GM21447 (cell line): Measurements from ENCODE around the gene DYNLT3.

ENCODE experiments used
- ATAC-seq: cut with Tn5 transposase; IDR thresholded peaks from one replicate; pipeline ENCODE4 v1.9.1; 2021; ENCODE audit not compliant: unreplicated experiment

Gene DYNLT3

GRCh38 chrX:37846141-37846540 lies 1.2 kb downstream of the DYNLT3 start:
- ATAC-seq, result no peak

- ATAC-seq, result no peak
These were observed 2.7 kb downstream of the DYNLT3 start for GRCh38 chrX:37844622-37845021.

DNA sequence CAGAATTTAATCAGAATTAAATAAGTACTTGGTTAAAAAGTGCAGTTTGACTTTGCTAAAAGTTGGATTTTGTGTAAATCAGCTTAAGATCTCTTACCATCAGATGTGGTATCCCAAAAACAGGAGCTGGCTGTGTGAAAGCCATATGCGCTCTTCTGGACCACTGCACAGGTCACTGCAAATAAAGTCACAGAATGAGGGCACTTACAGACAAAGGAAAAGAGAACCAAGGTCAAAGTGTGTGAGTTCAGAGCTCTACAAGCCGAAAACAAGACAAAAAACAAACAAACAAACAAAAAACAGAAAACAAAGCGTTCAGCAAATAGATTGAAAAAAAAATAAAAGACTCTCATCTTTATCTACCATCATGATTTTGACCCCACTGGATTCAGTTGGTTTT lies 6.4 kb downstream of the DYNLT3 start:
- ATAC-seq, result no peak

DNA sequence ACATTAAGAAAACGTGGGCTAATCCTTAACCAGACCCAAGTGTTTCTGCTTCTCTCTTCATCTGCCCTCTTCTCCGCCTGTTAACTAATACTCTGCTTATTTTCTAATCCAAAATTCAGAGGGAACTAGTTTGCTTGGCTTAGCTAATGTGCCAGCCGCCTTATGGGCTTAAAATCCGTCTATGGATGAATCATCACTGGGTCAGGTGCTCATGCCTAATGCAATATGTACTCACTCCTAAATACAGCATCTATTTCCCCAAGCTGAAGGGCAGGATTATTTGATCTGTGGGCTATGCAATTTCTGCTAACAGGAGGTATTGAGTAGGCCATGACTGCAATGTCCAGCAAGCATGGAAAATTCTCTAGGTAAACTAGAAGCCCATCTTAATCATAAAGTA lies 12.4 kb downstream of the DYNLT3 start:
- no peak for ATAC-seq

- no peak for ATAC-seq
These were observed 17.0 kb downstream of the DYNLT3 start for GRCh38 chrX:37830371-37830770.

GRCh38 chrX:37829721-37830120 lies 17.6 kb downstream of the DYNLT3 start:
- ATAC-seq, result no peak

DNA sequence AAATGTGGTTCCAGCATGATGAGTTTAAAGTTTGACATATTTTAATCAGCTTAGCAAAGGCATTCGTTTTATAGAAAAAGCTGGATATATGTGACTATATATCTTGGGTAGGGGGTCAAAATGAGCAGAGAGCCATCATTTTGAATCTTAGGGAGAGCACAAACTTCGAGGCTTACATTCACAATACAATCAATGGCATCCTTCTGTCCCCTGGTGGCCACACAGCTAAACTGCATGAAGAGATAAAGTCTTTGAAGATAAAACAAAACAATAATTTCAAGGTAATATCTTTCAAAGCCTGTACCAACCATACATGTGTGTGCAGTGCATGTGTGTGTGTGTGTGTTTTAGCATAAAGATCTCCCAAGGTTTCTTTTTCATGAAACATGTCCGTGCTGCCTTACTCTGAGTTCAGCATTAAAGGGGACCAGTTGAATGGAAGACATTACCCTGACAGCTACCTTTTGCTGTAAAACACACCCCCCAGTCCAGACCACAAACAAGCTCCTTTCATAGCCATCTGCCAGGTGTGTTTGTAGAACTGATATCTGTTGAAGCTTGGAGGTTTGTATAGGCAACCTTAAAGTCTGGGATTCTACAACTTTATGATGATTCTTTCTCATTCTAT lies 22.0 kb downstream of the DYNLT3 start:
- ATAC-seq, result peak; percentile 53

DNA sequence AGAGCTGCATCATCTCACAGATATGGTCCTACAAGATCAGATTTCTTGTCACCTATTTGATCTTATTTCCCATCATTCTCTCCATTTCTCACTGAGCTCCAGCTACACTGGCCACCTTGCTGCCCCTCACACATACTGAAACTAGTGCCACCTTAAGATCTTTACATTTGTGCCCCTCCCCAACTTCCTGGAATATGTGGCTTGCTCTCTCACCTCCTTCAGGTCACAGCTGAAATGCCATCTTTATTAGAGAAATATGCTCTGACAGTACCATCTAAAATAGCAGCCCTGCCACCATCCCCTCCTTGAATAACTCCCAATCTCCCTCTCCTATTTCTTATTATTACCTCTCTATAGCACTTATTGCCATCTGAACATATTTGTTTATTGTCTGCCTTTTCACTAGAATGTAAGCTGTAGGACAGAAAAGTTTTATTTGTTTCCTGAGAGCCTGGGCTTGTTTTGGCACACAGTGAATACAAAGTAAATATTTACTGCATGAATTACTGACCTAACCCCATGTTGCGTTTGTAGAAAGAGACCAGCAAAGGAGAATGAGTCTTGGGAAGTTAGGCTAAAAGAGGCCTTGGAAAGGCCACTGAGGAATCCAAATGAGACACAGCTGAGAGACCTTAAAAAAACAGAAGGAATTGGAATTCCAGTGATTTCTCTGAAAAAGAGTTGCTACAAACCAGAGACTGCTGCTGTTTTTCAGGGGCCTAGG lies 22.7 kb downstream of the DYNLT3 start:
- no peak for ATAC-seq

GRCh38 chrX:37820646-37821045 lies 26.7 kb downstream of the DYNLT3 start:
- ATAC-seq, result no peak

GRCh38 chrX:37818031-37818430 lies 29.3 kb downstream of the DYNLT3 start:
- ATAC-seq, result no peak

- peak; percentile 43 for ATAC-seq
These were observed 29.8 kb downstream of the DYNLT3 start for GRCh38 chrX:37817579-37817978.

DNA sequence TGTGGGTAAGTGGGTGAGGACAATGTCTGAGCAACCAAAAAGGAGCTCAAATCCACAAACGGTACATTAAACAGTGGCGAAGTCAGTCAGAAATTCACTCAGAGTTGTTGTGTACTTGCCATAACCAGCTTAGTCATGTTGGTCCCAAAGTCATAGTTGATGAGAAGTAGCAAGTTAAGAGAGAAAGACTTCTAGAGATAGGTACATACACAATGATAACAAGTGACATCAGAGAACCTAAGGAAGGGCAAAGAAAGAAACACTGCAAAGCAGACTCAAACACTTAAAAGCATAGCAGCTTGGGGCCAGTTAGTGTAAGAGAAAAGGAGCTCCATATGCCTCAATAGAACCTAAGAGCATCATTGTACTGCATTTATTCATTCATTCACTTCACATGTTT lies 30.2 kb downstream of the DYNLT3 start:
- no peak for ATAC-seq

- ATAC-seq, result no peak
These were observed 30.6 kb downstream of the DYNLT3 start for GRCh38 chrX:37816766-37817165.

DNA sequence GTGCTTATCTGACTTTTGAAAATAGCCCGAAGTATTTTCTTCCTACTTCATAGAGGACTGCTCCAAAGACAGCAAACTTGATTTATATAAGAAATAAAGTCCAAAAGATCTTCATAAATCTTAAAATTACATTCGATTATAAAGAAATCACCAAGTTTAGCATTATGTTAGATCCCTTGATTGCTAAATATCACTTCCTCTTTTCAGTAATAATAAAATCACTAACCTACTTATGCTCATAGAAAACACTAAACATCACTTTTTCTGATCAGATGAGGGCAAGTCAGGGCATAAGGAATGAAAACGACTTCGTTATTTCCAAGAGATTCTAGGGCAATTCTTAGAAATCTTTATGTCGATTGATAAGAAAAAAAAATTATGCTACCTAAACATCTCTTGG lies 32.0 kb downstream of the DYNLT3 start:
- ATAC-seq, result no peak

DNA sequence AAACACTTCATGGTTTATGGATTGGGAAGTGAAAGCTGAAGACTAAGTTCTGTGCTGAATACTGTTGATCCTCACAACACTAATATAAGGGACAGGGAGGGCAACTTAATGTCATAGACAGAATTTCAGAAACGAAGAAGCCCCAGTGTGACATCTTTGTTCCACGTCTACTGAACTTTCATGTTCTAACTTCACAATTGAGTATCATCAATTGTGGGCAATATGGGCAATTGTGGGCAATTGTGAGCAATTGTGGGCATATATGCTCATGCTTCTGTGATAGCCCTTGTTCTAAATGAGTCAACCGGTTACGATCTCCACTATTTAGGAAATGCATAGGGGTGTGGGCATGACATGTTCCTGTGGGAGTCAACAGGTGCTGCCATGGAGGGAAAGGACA lies 33.8 kb downstream of the DYNLT3 start:
- ATAC-seq, result no peak

- ATAC-seq, result no peak
These were observed 35.3 kb downstream of the DYNLT3 start for GRCh38 chrX:37812110-37812509.

GRCh38 chrX:37809970-37810369 lies 37.4 kb downstream of the DYNLT3 start:
- no peak for ATAC-seq

GRCh38 chrX:37803057-37803456 lies 44.3 kb downstream of the DYNLT3 start:
- no peak for ATAC-seq

GRCh38 chrX:37802028-37802427 lies 45.3 kb downstream of the DYNLT3 start:
- ATAC-seq, result no peak

DNA sequence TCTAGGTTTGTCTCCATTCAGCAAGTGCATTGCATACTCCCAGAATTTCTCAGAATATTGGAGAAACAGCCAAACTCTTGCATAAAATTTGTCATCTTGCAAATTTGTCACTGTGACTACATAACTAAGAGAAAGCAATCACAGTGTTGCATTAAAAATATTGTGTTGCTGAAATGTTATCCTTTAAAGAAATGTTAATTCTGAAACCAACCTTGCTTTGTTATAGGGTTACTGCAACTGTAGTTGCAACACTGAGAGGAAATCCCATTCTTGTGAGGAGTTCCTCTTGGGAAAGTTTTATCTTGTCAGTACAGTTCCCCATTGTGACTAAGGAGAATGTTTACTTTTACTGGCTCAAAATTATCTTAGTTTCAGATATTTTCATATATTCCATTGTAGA lies 46.7 kb downstream of the DYNLT3 start:
- no peak for ATAC-seq

- no peak for ATAC-seq
These were observed 47.4 kb downstream of the DYNLT3 start for GRCh38 chrX:37799936-37800335.

DNA sequence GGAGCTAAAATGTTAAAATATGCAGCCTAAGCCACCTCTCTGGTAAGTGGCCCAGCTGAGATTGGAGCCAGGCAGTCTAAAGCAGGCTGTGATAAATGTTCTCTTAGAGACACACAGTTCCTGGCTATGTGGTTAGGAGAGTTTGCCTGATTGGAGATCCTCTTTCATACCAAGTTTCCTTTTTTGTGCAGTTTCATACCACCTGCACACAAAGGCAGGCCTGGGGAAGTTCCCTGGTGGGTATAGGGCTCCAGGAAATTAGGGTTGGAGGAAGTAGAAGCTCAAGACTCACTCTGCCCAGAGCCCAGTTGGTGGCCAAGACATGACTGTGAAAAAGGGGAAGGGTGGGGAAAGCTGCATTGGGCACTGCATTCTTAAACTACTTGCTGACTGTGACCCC lies 50.6 kb downstream of the DYNLT3 start:
- peak; percentile 84 for ATAC-seq

GRCh38 chrX:37796310-37796709 lies 51.1 kb downstream of the DYNLT3 start:
- no peak for ATAC-seq
